ENCODE data around the gene ERC2.

DNA sequence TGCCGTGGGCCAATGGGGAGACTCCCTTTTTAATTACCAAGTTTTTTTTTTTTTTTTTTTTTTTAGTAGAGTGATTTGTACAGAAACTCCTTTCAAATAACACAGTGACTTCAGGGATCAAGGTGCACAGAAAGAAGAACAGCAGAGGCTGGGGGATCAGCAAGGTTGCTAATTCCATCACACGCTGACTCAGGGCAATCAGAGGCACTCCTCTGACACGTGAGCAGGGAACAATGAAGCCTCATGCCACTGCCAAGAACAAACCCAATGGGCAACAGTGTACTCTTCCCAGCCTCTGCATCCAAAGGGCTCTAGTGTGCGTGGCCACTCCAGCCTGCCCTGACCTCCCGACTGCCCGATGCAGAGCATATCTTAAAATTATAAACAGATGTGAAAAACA, 794.5 kb downstream of the ERC2 start:
- TF ChIP-seq TAF1 (IDR thresholded peaks at IDR 0.05; ENCODE audit: low read depth, low read length) (no peak), POLR2A (IDR thresholded peaks at IDR 0.05; ENCODE audit: low read depth, low read length) (no peak), POLR2AphosphoS5 (IDR thresholded peaks at IDR 0.05; ENCODE audit: low read depth, low read length) (no peak), SPI1 (IDR thresholded peaks at IDR 0.05; ENCODE audit: low read depth, low read length) (no peak), PAX5 (IDR thresholded peaks at IDR 0.05; ENCODE audit: insufficient read depth, low read length, severe bottlenecking) (no peak), POU2F2 (IDR thresholded peaks at IDR 0.05; ENCODE audit: low read depth, low read length) (no peak)
